Right lobe of liver (tissue), 4 donors: Measurements from ENCODE around the gene RERE.

Experiments
- POLR2A ChIP-seq: fragments of 450-650 bp; IDR thresholded peaks from one replicate; pipeline ENCODE4 v1.6.1; 2017; ENCODE audit warnings: antibody characterized with exemption, mild to moderate bottlenecking
- TF ChIP-seq, protein P1 (sequence below), 4 donors: fragments of 200-600 bp in 3 of 4; fragments of 450-650 bp in 1 of 4; IDR thresholded peaks; one replicate each; pipeline versions ENCODE4 v1.5.1 to v1.8.0; 2016 to 2022; ENCODE audit warnings: antibody characterized with exemption in 4 of 4, mild to moderate bottlenecking in 2 of 4
- donor health status: DM: no; HTN: no; CAD: no.
- donor health status: DM: no; HTN: no; CAD: no.
- donor health status: DM: no; HTN: yes; CAD: no.

DNA sequence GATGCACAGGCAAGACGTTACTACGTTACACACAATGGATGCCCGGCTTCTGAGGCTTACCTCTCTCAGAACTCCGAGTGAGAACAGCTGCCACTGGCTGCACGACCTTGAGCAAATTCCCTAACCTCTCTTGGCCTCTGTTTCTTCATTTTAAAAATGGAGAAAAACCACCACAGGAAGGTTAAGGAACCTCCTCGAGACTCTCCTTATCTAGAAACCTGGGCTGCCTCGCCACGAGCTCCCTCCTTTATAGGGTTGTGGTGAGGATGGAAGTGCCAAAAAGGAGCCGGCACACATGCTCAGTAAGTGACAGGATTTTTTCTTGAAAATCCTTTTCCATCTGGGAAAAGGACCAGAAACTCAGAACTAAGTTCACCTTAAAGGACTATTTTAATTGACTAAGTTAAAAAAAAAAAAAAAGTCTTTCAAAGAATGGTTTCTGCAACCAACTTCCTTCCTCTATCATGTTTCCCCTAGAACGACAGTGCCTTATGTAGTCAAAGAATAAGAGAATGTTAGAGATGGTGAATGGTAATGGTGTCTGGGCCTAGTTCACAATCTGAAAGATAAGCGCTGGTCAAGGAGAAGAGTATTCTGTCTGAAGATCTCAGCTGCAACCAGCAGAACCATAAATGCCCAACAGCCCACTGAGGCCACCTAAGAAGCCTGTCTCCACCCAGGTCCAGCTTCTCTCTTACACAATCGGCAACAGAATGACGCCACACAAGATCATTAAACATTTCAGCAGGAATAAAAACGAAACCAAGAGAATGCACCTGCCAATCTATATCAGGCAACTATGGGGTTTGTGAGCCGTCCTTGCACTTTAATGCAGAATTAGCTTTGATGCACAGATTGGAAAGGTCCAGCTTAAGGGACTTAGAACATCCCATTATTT lies 434.6 kb downstream of the RERE start:
- TF ChIP-seq, protein P1, sequence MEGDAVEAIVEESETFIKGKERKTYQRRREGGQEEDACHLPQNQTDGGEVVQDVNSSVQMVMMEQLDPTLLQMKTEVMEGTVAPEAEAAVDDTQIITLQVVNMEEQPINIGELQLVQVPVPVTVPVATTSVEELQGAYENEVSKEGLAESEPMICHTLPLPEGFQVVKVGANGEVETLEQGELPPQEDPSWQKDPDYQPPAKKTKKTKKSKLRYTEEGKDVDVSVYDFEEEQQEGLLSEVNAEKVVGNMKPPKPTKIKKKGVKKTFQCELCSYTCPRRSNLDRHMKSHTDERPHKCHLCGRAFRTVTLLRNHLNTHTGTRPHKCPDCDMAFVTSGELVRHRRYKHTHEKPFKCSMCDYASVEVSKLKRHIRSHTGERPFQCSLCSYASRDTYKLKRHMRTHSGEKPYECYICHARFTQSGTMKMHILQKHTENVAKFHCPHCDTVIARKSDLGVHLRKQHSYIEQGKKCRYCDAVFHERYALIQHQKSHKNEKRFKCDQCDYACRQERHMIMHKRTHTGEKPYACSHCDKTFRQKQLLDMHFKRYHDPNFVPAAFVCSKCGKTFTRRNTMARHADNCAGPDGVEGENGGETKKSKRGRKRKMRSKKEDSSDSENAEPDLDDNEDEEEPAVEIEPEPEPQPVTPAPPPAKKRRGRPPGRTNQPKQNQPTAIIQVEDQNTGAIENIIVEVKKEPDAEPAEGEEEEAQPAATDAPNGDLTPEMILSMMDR (IDR thresholded peaks at IDR 0.05), result no peak
- TF ChIP-seq POLR2A, result no peak
